Measurements from ENCODE around the gene THRA.

DNA sequence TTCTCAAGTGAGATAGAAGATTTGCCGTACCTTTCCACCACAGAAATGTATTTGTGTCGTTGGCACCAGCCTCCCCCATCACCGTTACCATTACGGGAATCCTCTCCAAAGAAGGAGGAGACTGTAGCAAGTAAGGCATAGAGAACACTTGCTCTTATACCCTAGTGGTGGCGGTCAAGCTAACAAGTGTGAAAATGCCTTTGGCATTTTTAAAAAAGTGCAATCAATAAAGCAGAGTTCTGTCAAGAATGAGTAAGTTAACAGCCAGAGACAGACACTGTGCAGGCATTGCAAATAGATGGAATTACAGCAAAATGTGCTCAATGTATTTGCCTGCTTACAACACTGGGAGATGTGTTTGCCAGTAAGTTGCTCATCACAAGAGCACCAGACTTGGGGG lies 66.7 kb downstream of the THRA start:
- TF ChIP-seq GATA2 (IDR thresholded peaks at IDR 0.05; ENCODE audit: low read depth, low read length) (no peak), GATA3 (IDR thresholded peaks at IDR 0.05; ENCODE audit: low read depth, low read length) (no peak)
